Hepatic stellate cell (primary cell): ENCODE data around the gene SLC28A1.

Experiments used
- DNase-seq: peaks from one replicate; pipeline ENCODE4 v3.0.0; 2011; ENCODE audit warnings: low spot score

SLC28A1 gene

GRCh38 chr15:84883916-84884781 lies at the start of gene SLC28A1:
SLC28A1 (plus strand) TSS chr15:84884662; CDS start chr15:84887761, 3,099 bp downstream.
- DNase-seq: no peak

- no peak for DNase-seq
These were observed 49.5 kb upstream of the SLC28A1 start for GRCh38 chr15:84834969-84835368.

- no peak for DNase-seq
These were observed 48.7 kb upstream of the SLC28A1 start for GRCh38 chr15:84835661-84836337.

- no peak for DNase-seq
These were observed 47.6 kb upstream of the SLC28A1 start for GRCh38 chr15:84836844-84837243.

GRCh38 chr15:84839714-84840113 lies 44.7 kb upstream of the SLC28A1 start:
- no peak for DNase-seq

- no peak for DNase-seq
These were observed 44.2 kb upstream of the SLC28A1 start for GRCh38 chr15:84840255-84840654.

- DNase-seq: peak; percentile 73
These were observed 43.6 kb upstream of the SLC28A1 start for GRCh38 chr15:84840741-84841429.

GRCh38 chr15:84842781-84843180 lies 41.7 kb upstream of the SLC28A1 start:
- no peak for DNase-seq

- DNase-seq: no peak
These were observed 39.5 kb upstream of the SLC28A1 start for GRCh38 chr15:84844964-84845363.

- peak; percentile 39 for DNase-seq
These were observed 38.8 kb upstream of the SLC28A1 start for GRCh38 chr15:84845631-84846030.

GRCh38 chr15:84846269-84846668 lies 38.2 kb upstream of the SLC28A1 start:
- DNase-seq: no peak

GRCh38 chr15:84847382-84847781 lies 37.1 kb upstream of the SLC28A1 start:
- no peak for DNase-seq

GRCh38 chr15:84852212-84852611 lies 32.2 kb upstream of the SLC28A1 start:
- DNase-seq: no peak

- no peak for DNase-seq
These were observed 29.3 kb upstream of the SLC28A1 start for GRCh38 chr15:84855136-84855535.

GRCh38 chr15:84855765-84856164 lies 28.7 kb upstream of the SLC28A1 start:
- no peak for DNase-seq

- DNase-seq: no peak
These were observed 27.6 kb upstream of the SLC28A1 start for GRCh38 chr15:84856731-84857417.

- DNase-seq: no peak
These were observed 27.0 kb upstream of the SLC28A1 start for GRCh38 chr15:84857418-84858004.

GRCh38 chr15:84858231-84858630 lies 26.2 kb upstream of the SLC28A1 start:
- no peak for DNase-seq

GRCh38 chr15:84859144-84859543 lies 25.3 kb upstream of the SLC28A1 start:
- no peak for DNase-seq

- DNase-seq: no peak
These were observed 24.8 kb upstream of the SLC28A1 start for GRCh38 chr15:84859651-84860050.

GRCh38 chr15:84861781-84862180 lies 22.7 kb upstream of the SLC28A1 start:
- no peak for DNase-seq
